ENCODE data around the gene SLC41A3.

GRCh38 chr3:126109146-126109879, 25.4 kb upstream of the SLC41A3 start:
- TF ChIP-seq REST (tag by site-specific recombination; IDR thresholded peaks at IDR 0.05) (no peak), CTCF (tag by site-specific recombination; IDR thresholded peaks at IDR 0.05) (no peak)

Measured in HEK293 (cell line).